WERI-Rb-1 (cell line): ENCODE data around the gene IL17C.
A peak's percentile ranks its signal among the peaks of the same experiment; 100 is the strongest.
"Not testable (repeated sequence)": the region's sequence is repeated elsewhere in the genome, so short reads cannot be mapped to it uniquely, and the experiment has no call there.

Source experiments
- DNase-seq: peaks from one replicate; pipeline ENCODE4 v3.0.0-alpha.2; 2020
- H3K27ac ChIP-seq: fragments of 250-450 bp; sonication (Bioruptor Pico); 2 replicates; pipeline ENCODE4 v1.5.1; 2020; ENCODE audit warnings: mild to moderate bottlenecking, moderate library complexity
- H3K27me3 ChIP-seq: fragments of 250-450 bp; sonication (Bioruptor Pico); 2 replicates; pipeline ENCODE4 v1.5.1; 2021; ENCODE audit warnings: mild to moderate bottlenecking, low read depth, moderate library complexity; ENCODE audit not compliant: insufficient read depth, severe bottlenecking
- H3K36me3 ChIP-seq: fragments of 250-450 bp; sonication (Bioruptor Pico); 2 replicates; pipeline ENCODE4 v1.5.1; 2020; ENCODE audit warnings: mild to moderate bottlenecking, moderate library complexity
- H3K4me3 ChIP-seq: 2 replicates; pipeline ENCODE4 v1.5.1; 2011; ENCODE audit warnings: low read depth, mild to moderate bottlenecking, control low read depth, low read length
- H3K9me3 ChIP-seq: fragments of 250-450 bp; sonication (Bioruptor Pico); 2 replicates; pipeline ENCODE4 v1.5.1; 2021; ENCODE audit warnings: mild to moderate bottlenecking, moderate library complexity; ENCODE audit not compliant: severe bottlenecking
- TF ChIP-seq, protein P1 (sequence below): IDR thresholded peaks from 2 replicates; pipeline ENCODE4 v1.5.1; 2011; ENCODE audit warnings: low read depth, mild to moderate bottlenecking, control low read depth, inconsistent platforms, low read length

Gene IL17C

DNA sequence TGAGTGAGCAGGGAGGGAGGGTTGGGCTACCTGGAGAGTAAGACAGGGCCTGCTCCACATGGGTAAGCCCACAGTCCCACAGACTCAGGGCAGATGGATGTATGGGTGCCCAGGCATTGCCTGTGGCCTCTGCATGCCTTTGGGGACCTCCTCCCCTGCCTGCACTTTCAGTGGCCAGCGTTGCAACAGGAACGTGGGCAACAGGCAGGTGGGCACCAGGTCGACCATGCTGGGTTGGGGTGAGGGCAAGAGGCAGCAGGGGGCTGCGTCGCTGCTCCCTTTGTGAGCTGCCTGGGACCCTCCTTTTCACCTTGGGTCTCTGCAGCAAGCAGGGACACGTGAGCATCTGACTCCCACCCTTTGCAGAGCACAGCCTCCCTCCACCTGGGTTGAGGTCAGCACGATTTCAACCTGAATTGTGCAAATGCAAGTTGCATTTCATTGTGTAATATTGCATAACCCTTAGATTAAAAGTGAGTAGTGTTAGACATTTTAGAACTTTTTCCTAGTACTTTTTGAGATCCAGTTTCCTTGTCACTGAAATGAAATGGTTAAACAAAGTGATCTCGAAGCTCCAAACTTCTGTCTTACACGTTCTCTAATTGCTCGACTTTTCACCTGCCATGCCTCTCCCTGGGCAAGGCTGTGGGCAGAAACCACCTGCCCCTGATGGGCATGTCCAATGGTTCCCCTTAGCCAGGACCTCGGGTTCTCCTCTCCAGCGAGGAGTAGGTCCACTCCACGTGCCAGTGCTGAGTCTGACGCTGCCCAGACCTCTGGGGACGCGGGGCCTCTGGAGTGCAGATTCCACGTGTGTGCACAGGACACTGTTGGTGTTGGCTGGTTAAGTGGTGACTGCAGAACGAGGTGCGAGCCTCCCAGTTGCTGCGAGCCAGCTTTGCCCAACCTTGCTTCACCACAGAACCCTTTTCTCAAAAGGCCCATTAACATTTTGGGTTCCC lies 32.9 kb upstream of the IL17C start:
- no peak overlapping the region for H3K4me3 ChIP-seq
- peaks cover 4% of the 10 kb centered on the region for H3K36me3 ChIP-seq
- no peaks in the 10 kb centered on the region for H3K9me3 ChIP-seq
- H3K27ac ChIP-seq: no peak overlapping the region
- no peak for DNase-seq
- TF ChIP-seq, protein P1, sequence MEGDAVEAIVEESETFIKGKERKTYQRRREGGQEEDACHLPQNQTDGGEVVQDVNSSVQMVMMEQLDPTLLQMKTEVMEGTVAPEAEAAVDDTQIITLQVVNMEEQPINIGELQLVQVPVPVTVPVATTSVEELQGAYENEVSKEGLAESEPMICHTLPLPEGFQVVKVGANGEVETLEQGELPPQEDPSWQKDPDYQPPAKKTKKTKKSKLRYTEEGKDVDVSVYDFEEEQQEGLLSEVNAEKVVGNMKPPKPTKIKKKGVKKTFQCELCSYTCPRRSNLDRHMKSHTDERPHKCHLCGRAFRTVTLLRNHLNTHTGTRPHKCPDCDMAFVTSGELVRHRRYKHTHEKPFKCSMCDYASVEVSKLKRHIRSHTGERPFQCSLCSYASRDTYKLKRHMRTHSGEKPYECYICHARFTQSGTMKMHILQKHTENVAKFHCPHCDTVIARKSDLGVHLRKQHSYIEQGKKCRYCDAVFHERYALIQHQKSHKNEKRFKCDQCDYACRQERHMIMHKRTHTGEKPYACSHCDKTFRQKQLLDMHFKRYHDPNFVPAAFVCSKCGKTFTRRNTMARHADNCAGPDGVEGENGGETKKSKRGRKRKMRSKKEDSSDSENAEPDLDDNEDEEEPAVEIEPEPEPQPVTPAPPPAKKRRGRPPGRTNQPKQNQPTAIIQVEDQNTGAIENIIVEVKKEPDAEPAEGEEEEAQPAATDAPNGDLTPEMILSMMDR: no peak
- H3K27me3 ChIP-seq: no peaks in the 10 kb centered on the region

DNA sequence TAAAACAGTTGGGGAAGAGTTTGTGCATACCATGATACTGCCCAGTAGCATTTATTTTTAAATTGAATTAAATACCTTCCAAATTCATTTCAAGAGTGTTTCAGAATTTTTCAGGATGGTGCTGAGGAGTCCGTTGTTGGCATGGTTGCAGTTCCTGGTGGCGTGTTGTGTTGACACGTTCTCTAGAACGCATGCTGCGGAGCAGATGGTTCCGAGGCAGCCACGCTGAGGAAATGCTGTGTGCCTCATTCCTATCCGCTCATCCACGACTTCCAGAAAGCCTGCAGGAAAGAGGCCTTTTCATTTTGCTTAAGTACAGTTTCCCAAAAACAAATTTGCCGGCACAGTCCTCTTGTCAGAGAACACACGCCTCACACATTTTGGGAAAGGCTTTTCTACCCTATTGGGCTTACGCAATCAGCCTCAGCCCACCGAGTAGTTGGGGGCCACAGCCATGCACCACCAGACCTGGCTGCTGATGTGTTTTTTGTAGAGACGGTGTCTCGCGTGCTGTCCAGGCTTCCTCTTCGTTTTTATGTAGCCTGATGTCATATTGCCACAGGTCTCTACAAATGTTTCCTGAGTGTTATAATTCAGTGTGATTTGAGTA lies 32.1 kb upstream of the IL17C start:
- TF ChIP-seq, protein P1: no peak
- Histone ChIP-seq H3K27me3 (no peaks in the 10 kb centered on the region), H3K9me3 (no peaks in the 10 kb centered on the region), H3K36me3 (peaks cover 4% of the 10 kb centered on the region), H3K27ac (no peak overlapping the region), H3K4me3 (no peak overlapping the region)
- no peak for DNase-seq

DNA sequence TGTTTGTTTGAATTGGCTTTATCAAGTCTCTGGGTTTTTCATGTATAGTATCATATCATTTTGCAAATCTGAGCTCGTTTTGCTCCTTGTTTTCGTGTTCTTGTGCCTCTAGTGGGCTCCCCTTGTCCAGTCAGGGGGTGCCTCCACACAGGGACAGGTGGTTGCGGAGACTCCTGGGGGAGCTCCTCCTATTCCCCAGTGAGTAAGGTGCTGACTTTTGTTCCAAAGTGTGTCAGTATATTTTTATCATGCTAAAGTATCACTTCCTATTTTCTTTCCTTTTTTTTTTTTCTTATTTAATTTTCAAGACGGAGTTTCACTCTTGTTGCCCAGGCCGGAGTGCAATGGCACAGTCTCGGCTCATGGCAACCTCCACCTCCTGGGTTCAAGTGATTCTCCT lies 30.3 kb upstream of the IL17C start:
- Histone ChIP-seq H3K27ac (no peak overlapping the region), H3K36me3 (peaks cover 4% of the 10 kb centered on the region)

DNA sequence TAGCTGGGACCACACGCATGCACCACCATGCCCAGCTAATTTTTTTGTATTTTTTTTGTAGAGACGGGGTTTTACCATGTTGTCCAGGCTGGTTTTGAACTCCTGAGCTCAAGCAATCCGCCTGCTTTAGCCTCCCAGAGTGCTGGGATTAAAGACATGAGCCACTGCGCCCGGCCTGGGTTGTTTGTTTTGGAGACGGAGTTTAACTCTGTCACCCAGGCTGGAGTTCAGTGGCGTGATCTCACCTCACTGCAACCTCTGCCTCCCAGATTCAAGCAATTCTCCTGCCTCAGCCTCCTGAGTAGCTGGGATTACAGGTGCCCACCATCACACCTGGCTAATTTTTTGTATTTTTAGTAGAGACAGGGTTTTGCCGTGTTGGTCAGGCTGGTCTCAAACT lies 28.9 kb upstream of the IL17C start:
- H3K36me3 ChIP-seq, H3K4me3 ChIP-seq, H3K27me3 ChIP-seq, H3K27ac ChIP-seq, DNase-seq, H3K9me3 ChIP-seq: not testable (repeated sequence)

More for the DNA sequence above, 30.3 kb upstream of the IL17C start:
- Histone ChIP-seq H3K9me3 (no peaks in the 10 kb centered on the region), H3K4me3 (no peak overlapping the region), H3K27me3 (no peaks in the 10 kb centered on the region)
- TF ChIP-seq, protein P1: no peak
- DNase-seq: no peak

DNA sequence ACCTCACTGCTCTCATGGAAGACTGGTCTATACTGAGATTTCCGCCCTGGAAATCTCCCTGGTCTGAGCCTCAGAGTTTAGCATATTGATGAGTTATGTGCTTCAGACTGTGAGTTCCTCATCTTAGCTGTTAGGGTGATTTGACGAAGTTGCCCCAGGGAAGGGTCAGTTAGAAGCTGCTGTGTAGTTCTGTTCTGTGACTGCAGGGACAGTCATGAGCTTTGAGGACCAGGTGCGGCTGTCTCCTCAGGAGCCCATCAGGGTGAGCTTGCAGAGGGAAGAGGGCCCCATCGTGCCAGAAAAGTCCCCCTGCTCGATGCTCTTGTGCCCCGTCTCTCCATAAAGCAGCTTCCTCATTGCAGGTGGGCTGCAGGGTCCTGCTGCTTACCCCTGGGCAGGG lies 28.3 kb upstream of the IL17C start:
- Histone ChIP-seq H3K27ac (no peak overlapping the region), H3K9me3 (no peaks in the 10 kb centered on the region), H3K27me3 (no peaks in the 10 kb centered on the region), H3K4me3 (no peak overlapping the region), H3K36me3 (peaks cover 4% of the 10 kb centered on the region)
- DNase-seq: no peak
- TF ChIP-seq, protein P1: 0 out of 2 replicates have a peak, but pooled peaks have one; percentile 23
